Lower leg skin (tissue), 3 donors: ENCODE measurements around the gene AFAP1L2.

Experiments
- CTCF ChIP-seq, 3 donors: fragments of 450-650 bp; IDR thresholded peaks; one replicate each; pipeline ENCODE4 v1.5.1; 2016; ENCODE audit warnings: antibody characterized with exemption in 3 of 3, mild to moderate bottlenecking in 3 of 3, moderate library complexity in 2 of 3
- POLR2A ChIP-seq, 2 donors: fragments of 450-650 bp; IDR thresholded peaks; one replicate each; pipeline ENCODE4 v1.6.1; 2016 to 2017; ENCODE audit warnings: antibody characterized with exemption in 2 of 2, mild to moderate bottlenecking in 1 of 2, moderate library complexity in 1 of 2

GRCh38 chr10:114295393-114295792 is 108.9 kb downstream of the AFAP1L2 start:
- TF ChIP-seq CTCF (IDR thresholded peaks at IDR 0.05), result no peak
- TF ChIP-seq POLR2A (IDR thresholded peaks at IDR 0.05), result no peak
